Memory B cell (primary cell): ENCODE data around the gene GOLGA1.

ENCODE experiments used
- ATAC-seq: fragments of 150-1000 bp; cut with Tn5 transposase; 2 replicates; pipeline ENCODE4 v1.10.0; 2021; ENCODE audit warnings: low read depth, mild to moderate bottlenecking, moderate library complexity
- DNase-seq, 2 donors: peaks; one replicate each; pipeline ENCODE4 v3.0.0; 2022; ENCODE audit warnings: low spot score in 2 of 2
- H3K27ac Mint-ChIP-seq: one replicate; pipeline ENCODE4 v1.8.0; 2022; ENCODE audit warnings: mild to moderate bottlenecking, moderate library complexity, mixed read lengths
- H3K27me3 Mint-ChIP-seq: one replicate; pipeline ENCODE4 v1.8.0; 2022; ENCODE audit warnings: mixed read lengths
- H3K36me3 Mint-ChIP-seq: one replicate; pipeline ENCODE4 v1.8.0; 2022; ENCODE audit warnings: mild to moderate bottlenecking, mixed read lengths
- H3K4me1 Mint-ChIP-seq: one replicate; pipeline ENCODE4 v1.8.0; 2022; ENCODE audit warnings: mixed read lengths
- H3K4me3 Mint-ChIP-seq: one replicate; pipeline ENCODE4 v1.8.0; 2022; ENCODE audit warnings: mild to moderate bottlenecking, moderate library complexity, mixed read lengths
- H3K9me3 Mint-ChIP-seq: one replicate; pipeline ENCODE4 v1.8.0; 2022; ENCODE audit warnings: mixed read lengths

GOLGA1 gene

DNA sequence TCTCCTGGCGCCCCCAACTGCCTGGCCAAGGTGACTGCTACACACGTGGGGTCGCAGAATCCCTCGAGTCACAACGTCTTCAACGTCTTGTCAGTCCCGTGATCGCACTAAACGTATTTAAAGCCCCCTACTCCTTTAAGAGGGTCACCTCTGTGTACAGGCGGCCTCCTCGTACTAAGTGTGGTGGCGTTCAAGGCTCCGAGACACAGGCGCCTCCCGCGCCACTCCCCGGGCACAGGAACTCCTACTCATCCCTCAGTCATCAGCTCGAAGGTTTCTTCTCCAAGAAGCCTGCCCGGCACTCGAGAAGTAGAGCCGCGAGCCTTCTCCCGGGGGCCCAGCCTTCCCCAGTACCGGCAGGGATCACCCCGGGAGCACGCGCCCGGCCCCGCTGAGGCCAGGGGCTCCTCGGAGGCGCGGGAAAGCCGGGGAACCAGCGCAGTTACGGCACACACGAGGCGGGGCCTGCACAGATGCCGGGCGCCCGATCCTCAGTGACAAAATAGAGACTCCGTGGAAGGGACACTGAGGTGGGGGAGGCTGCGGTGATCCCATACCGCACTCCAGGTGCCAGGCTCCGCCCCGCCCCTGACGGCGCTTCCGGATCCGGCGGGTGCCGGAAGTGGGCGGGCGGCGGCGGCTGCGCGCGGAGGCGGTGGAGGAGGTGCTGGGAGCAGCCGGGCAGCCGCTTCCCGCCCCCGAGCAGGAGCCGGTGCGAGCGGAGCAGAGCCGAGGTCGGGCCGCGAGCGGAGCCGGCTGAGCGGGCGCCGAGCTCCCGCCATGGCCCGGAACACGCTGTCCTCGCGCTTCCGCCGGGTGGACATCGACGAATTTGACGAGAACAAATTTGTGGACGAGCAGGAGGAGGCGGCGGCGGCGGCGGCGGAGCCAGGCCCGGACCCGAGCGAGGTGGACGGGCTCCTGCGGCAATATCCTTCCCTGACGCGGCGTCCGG lies 72.1 kb downstream of the GOLGA1 start:
- ATAC-seq (peak; percentile 81), DNase-seq (peak; percentile 88 to 89)
- Mint-ChIP-seq H3K9me3 (no peaks in the 10 kb centered on the region), H3K27ac (peak overlapping the region; percentile 93), H3K4me3 (peak overlapping the region; percentile 97), H3K4me1 (peaks cover 34% of the 10 kb centered on the region), H3K36me3 (peaks cover 8% of the 10 kb centered on the region), H3K27me3 (no peaks in the 10 kb centered on the region)

DNA sequence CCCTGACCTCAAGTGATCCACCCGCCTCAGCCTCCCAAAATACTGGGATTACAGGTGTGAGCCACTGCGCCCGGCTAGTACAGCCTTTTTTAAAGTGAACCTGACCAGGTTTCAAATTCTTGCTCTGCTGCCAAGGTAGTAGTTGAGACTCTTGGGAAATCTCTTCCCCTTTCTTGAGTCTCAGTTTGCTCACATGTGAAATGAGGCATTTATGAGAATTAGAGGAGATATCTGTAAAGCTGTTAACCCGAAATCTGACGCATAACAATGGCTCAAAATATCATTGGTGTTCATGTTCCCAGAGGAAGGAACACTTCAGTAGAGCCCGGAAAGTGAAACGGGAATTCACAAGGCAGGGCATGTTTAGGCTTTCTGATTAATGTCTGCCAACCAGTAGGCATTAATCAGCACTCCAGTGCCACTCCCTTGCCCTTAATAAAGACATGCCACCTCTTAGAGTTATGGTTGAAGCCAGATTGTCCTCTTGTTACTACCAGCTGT lies 77.5 kb downstream of the GOLGA1 start:
- no peaks in the 10 kb centered on the region for H3K27me3 Mint-ChIP-seq
- H3K27ac Mint-ChIP-seq = no peak overlapping the region
- H3K4me1 Mint-ChIP-seq = peaks cover 31% of the 10 kb centered on the region

GRCh38 chr9:124861342-124862229 lies 79.3 kb downstream of the GOLGA1 start, which contains the start of the genes ARPC5L and RPL35:
Gene ARPC5L (plus strand): TSS chr9:124862130. CDS start chr9:124869291, 7,161 bp downstream.
Gene RPL35 (minus strand): TSS chr9:124861957. CDS start chr9:124861912, 45 bp downstream.
- Mint-ChIP-seq H3K36me3 (peaks cover 18% of the 10 kb centered on the region), H3K9me3 (no peaks in the 10 kb centered on the region)

More for the DNA sequence above, 77.5 kb downstream of the GOLGA1 start:
- Mint-ChIP-seq H3K36me3 (peaks cover 14% of the 10 kb centered on the region), H3K4me3 (peak overlapping the region; percentile 50), H3K9me3 (no peaks in the 10 kb centered on the region)
- no peak for ATAC-seq
- no peak for DNase-seq

DNA sequence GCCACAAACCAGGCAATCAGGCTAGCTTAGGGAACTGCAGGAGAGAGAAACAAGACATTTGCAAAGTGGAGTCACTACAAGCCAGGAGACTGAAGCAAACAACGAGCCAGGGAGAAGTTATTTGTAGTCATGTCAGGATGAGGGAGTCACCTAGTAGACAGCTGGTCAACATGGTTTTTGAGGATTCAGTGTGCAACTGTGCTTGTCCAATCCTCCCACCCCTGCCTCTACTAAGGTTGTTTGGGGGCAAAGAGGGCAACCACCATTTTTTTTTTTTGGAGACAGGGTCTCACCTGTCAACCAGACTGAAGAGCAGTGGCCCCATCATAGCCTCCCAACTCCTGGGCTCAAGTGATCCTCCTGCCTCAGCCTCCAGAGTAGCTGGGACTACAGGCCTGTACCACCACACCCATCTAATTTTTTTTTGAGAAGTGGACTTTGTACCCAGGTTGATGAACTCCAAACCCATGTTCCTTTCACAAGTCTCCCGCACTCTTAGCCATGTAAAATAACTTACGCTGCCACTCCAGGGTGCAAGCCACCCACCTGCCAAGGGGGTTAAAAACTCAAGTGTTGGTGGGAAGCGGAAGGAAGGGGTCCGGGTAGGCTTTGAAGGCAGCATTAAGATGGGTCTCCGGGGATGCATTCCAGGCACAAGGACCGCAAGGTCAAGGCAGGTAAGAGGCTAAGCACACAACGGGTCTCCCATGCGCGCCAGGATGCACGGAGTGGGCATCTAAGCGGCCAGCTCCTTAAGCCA lies 80.1 kb downstream of the GOLGA1 start:
- Mint-ChIP-seq H3K4me1 (peaks cover 29% of the 10 kb centered on the region), H3K27ac (peak overlapping the region; percentile 90), H3K4me3 (peak overlapping the region; percentile 99), H3K27me3 (no peaks in the 10 kb centered on the region), H3K9me3 (no peaks in the 10 kb centered on the region), H3K36me3 (peaks cover 18% of the 10 kb centered on the region)
- no peak for ATAC-seq
- no peak for DNase-seq

More at GRCh38 chr9:124861342-124862229, 79.3 kb downstream of the GOLGA1 start, which contains the start of the genes ARPC5L and RPL35:
- DNase-seq (peak; percentile 94 to 95), ATAC-seq (peak; percentile 91)
- H3K4me3 Mint-ChIP-seq = peak within 1 kb of the TSS; percentile 99
- H3K27me3 Mint-ChIP-seq = no peaks in the 10 kb centered on the region
- H3K4me1 Mint-ChIP-seq = peaks cover 29% of the 10 kb centered on the region
- peak within 1 kb of the TSS; percentile 90 for H3K27ac Mint-ChIP-seq

DNA sequence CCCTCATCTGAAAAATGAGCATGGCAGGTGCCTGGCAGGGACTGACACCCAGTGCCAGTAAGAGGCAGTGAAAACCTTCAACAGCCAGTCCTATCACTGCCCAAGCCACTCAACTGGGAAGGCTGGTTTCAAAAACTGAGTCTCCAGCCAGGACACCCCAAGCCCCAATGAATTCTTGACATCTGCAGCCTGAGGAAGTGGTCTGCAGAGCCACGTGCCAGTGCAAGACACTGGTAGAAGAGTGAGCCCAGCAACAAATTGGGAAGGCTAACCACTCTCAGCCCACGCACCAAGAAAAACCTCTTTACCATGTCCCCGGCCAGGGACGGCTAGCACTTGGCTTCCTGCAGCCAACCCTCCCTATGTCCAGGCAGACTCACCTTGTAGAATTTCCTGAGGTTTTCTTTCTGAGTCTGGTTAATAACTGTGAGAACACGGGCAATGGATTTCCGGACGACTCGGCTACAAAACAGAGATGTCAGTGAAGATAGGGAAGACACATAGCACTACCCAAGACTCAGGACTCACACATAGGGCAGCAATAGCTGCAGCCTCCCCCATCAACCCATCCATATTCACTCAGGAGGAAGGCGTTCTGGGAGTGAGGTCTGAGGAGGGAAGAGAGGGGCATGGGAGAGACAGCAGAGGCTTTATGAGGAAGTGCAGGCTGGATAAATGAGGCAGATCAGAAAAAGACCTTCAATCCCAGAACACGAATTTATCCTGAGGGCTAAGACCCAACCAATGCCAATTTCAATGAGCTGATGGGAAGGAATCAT lies 80.9 kb downstream of the GOLGA1 start:
- Mint-ChIP-seq H3K27ac (peak overlapping the region; percentile 90), H3K4me1 (peaks cover 29% of the 10 kb centered on the region), H3K36me3 (peaks cover 18% of the 10 kb centered on the region), H3K9me3 (no peaks in the 10 kb centered on the region), H3K27me3 (no peaks in the 10 kb centered on the region), H3K4me3 (peak overlapping the region; percentile 99)
- DNase-seq = no peak
- ATAC-seq = no peak

- DNase-seq (no peak), ATAC-seq (no peak)
- peaks cover 25% of the 10 kb centered on the region for H3K4me1 Mint-ChIP-seq
- no peak overlapping the region for H3K4me3 Mint-ChIP-seq
- H3K9me3 Mint-ChIP-seq = no peaks in the 10 kb centered on the region
- H3K36me3 Mint-ChIP-seq = peaks cover 18% of the 10 kb centered on the region
- H3K27ac Mint-ChIP-seq = no peak overlapping the region
- no peaks in the 10 kb centered on the region for H3K27me3 Mint-ChIP-seq
Observed at GRCh38 chr9:124858330-124859046, 82.4 kb downstream of the GOLGA1 start.

DNA sequence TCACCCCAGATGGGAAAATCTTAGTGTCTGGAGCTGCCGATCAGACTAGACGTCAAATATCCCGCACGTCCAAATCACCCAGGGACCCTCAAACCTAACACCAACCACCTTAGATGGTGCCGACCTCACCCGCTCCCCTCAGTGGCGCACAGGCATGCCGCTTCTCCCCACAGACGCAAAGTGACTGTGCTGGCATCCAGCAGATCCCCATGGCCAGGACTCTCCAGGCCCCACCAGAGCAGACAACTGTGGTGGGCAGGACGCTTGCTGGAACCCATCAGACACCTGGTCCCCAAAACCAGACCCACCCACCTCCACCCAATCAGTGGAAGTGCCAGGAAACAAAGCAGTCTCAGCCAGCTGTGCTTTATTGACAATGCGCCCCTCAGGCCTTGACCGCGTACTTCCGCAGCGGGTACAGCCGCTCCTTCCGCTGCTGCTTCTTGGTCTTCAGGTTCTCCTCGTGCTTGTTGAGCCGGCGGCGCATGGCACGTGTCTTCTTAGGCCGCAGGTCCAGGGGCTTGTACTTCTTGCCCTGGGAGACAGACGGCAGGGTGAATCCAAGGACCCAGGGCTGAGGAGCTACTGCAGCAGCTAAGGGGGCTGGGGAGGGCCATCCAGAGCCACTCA lies 83.2 kb downstream of the GOLGA1 start:
- no peak overlapping the region for H3K4me3 Mint-ChIP-seq
- ATAC-seq = no peak
- H3K9me3 Mint-ChIP-seq = no peaks in the 10 kb centered on the region
- peaks cover 26% of the 10 kb centered on the region for H3K4me1 Mint-ChIP-seq
- H3K36me3 Mint-ChIP-seq = peaks cover 18% of the 10 kb centered on the region
- no peak overlapping the region for H3K27ac Mint-ChIP-seq
- DNase-seq = no peak
- H3K27me3 Mint-ChIP-seq = no peaks in the 10 kb centered on the region

GRCh38 chr9:124855944-124856765 lies 84.7 kb downstream of the GOLGA1 start:
- H3K36me3 Mint-ChIP-seq = peaks cover 18% of the 10 kb centered on the region
- H3K27ac Mint-ChIP-seq = no peak overlapping the region
- H3K27me3 Mint-ChIP-seq = no peaks in the 10 kb centered on the region
- H3K4me3 Mint-ChIP-seq = no peak overlapping the region
- H3K4me1 Mint-ChIP-seq = peaks cover 20% of the 10 kb centered on the region
- DNase-seq = no peak
- no peaks in the 10 kb centered on the region for H3K9me3 Mint-ChIP-seq
- no peak for ATAC-seq

DNA sequence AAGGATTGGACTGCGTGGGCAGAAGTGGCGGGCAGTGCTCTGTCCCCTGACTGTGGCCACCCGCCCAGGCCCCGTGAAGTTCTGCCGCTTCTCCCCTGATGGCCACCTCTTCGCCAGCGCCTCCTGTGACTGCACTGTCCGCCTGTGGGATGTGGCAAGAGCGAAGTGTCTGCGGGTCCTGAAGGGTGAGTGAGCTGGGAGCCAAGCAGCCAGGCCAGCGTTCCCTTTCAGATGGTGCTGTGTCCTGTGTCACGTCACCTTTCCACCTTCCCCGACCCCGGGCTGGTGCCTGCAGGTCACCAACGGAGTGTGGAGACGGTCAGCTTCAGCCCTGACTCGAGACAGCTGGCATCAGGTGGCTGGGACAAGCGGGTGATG lies 85.3 kb downstream of the GOLGA1 start:
- ATAC-seq = no peak
- H3K9me3 Mint-ChIP-seq = no peaks in the 10 kb centered on the region
- H3K27me3 Mint-ChIP-seq = no peaks in the 10 kb centered on the region
- H3K36me3 Mint-ChIP-seq = peaks cover 18% of the 10 kb centered on the region
- H3K4me3 Mint-ChIP-seq = no peak overlapping the region
- no peak for DNase-seq
- H3K4me1 Mint-ChIP-seq = peaks cover 16% of the 10 kb centered on the region
- no peak overlapping the region for H3K27ac Mint-ChIP-seq

- Mint-ChIP-seq H3K27ac (peak overlapping the region; percentile 65), H3K36me3 (peaks cover 11% of the 10 kb centered on the region), H3K9me3 (no peaks in the 10 kb centered on the region), H3K4me3 (no peak overlapping the region), H3K27me3 (no peaks in the 10 kb centered on the region), H3K4me1 (peaks cover 9% of the 10 kb centered on the region)
- DNase-seq = no peak
- no peak for ATAC-seq
Observed at GRCh38 chr9:124854822-124855221, 86.1 kb downstream of the GOLGA1 start.

GRCh38 chr9:124854161-124854560 lies 86.7 kb downstream of the GOLGA1 start:
- DNase-seq (no peak), ATAC-seq (no peak)
- H3K27me3 Mint-ChIP-seq = no peaks in the 10 kb centered on the region
- peaks cover 7% of the 10 kb centered on the region for H3K36me3 Mint-ChIP-seq
- H3K27ac Mint-ChIP-seq = peak overlapping the region; percentile 74
- no peak overlapping the region for H3K4me3 Mint-ChIP-seq
- H3K4me1 Mint-ChIP-seq = peaks cover 3% of the 10 kb centered on the region
- H3K9me3 Mint-ChIP-seq = no peaks in the 10 kb centered on the region
